Vagina (tissue), 2 donors: ENCODE results near the gene NAB1.

Experiments
- POLR2A ChIP-seq, 2 donors: fragments of 450-650 bp; IDR thresholded peaks; one replicate each; pipeline ENCODE4 v1.6.1; 2017; ENCODE audit warnings: antibody characterized with exemption in 2 of 2, mild to moderate bottlenecking in 2 of 2, moderate library complexity in 2 of 2
- POLR2AphosphoS5 ChIP-seq, 2 donors: sonication (generic); formaldehyde crosslinking; IDR thresholded peaks; one replicate each; pipeline ENCODE4 v1.9.0; 2017; ENCODE audit warnings: antibody characterized with exemption in 2 of 2, mild to moderate bottlenecking in 2 of 2, low read depth in 1 of 2; ENCODE audit not compliant: insufficient read depth in 1 of 2
- TF ChIP-seq, protein P1 (sequence below), 3 experiments: fragments of 450-650 bp in 2 of 3; fragments of 200-600 bp in 1 of 3; sonication (generic) in 1 of 3; IDR thresholded peaks; one replicate each; pipeline ENCODE4 v1.5.1; 2017 to 2019; ENCODE audit warnings: antibody characterized with exemption in 3 of 3, mild to moderate bottlenecking in 2 of 3, moderate library complexity in 2 of 3

- TF ChIP-seq, protein P1, sequence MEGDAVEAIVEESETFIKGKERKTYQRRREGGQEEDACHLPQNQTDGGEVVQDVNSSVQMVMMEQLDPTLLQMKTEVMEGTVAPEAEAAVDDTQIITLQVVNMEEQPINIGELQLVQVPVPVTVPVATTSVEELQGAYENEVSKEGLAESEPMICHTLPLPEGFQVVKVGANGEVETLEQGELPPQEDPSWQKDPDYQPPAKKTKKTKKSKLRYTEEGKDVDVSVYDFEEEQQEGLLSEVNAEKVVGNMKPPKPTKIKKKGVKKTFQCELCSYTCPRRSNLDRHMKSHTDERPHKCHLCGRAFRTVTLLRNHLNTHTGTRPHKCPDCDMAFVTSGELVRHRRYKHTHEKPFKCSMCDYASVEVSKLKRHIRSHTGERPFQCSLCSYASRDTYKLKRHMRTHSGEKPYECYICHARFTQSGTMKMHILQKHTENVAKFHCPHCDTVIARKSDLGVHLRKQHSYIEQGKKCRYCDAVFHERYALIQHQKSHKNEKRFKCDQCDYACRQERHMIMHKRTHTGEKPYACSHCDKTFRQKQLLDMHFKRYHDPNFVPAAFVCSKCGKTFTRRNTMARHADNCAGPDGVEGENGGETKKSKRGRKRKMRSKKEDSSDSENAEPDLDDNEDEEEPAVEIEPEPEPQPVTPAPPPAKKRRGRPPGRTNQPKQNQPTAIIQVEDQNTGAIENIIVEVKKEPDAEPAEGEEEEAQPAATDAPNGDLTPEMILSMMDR (IDR thresholded peaks at IDR 0.05) = no peak
- TF ChIP-seq POLR2A (IDR thresholded peaks at IDR 0.05) (no peak), POLR2AphosphoS5 (IDR thresholded peaks at IDR 0.05; ENCODE audit: insufficient read depth in 1 of 2, low read depth in 1 of 2) (no peak)
Measured at GRCh38 chr2:190714958-190715357, 66.1 kb downstream of the NAB1 start.
